NCI-H2171 treated with DMSO at 0.1 percent for 48 hours (cell line): ENCODE results near the gene PIP5K1C.

Source experiments
- DNase-seq: peaks from one replicate; lab custom pipeline; 2025; lab: John Stamatoyannopoulos, UW

PIP5K1C gene

GRCh38 chr19:3721887-3722442 is 21.7 kb upstream of the PIP5K1C start:
- DNase-seq = no peak

- peak; percentile 93 for DNase-seq
Observed at GRCh38 chr19:3721131-3721886, 21.0 kb upstream of the PIP5K1C start.

- no peak for DNase-seq
Observed at GRCh38 chr19:3720349-3720917, 20.2 kb upstream of the PIP5K1C start.

- DNase-seq = no peak
Observed at GRCh38 chr19:3719868-3720267, 19.6 kb upstream of the PIP5K1C start.

- DNase-seq = no peak
Observed at GRCh38 chr19:3716147-3716668, 15.9 kb upstream of the PIP5K1C start.

- no peak for DNase-seq
Observed at GRCh38 chr19:3712663-3713611, 12.7 kb upstream of the PIP5K1C start.

- peak; percentile 72 for DNase-seq
Observed at GRCh38 chr19:3710265-3710812, 10.1 kb upstream of the PIP5K1C start.

GRCh38 chr19:3708207-3708931 is 8.1 kb upstream of the PIP5K1C start, which contains the start of gene TJP3:
TSS of gene TJP3 (plus strand) at chr19:3708384. CDS start at chr19:3728433, 20,049 bp downstream.
- DNase-seq = no peak

GRCh38 chr19:3707868-3708206 is 7.6 kb upstream of the PIP5K1C start:
- no peak for DNase-seq

- DNase-seq = no peak
Observed at GRCh38 chr19:3701200-3701599, 932 bp upstream of the PIP5K1C start.

- DNase-seq = no peak
Observed at GRCh38 chr19:3699741-3700241, 477 bp downstream of the PIP5K1C start.

GRCh38 chr19:3698974-3699740 is 1.1 kb downstream of the PIP5K1C start:
- DNase-seq = no peak

GRCh38 chr19:3698386-3698950 is 1.8 kb downstream of the PIP5K1C start:
- DNase-seq = no peak

GRCh38 chr19:3697671-3698385 is 2.4 kb downstream of the PIP5K1C start:
- DNase-seq = no peak

GRCh38 chr19:3697094-3697493 is 3.2 kb downstream of the PIP5K1C start:
- DNase-seq = no peak

GRCh38 chr19:3696660-3696995 is 3.6 kb downstream of the PIP5K1C start:
- DNase-seq = no peak

GRCh38 chr19:3695986-3696659 is 4.1 kb downstream of the PIP5K1C start:
- DNase-seq = no peak

GRCh38 chr19:3695124-3695733 is 5.0 kb downstream of the PIP5K1C start:
- DNase-seq = no peak
